Bronchial epithelial cell (primary cell): Measurements from ENCODE around the gene IL1R1. TPM values are rescaled to one million over a fixed set of nuclear protein-coding genes. Genes with fewer than 3 reads are reported as not detected.

Source experiments
- DNase-seq: peaks from one replicate; pipeline ENCODE4 v3.0.0-alpha.2; 2010; ENCODE audit warnings: low read depth
- FAIRE-seq: peaks from 2 replicates; lab custom pipeline; 2011; peaks lifted over from hg19 to GRCh38; lab: Jason Lieb, UNC
- H3K27me3 ChIP-seq: 2 replicates; pipeline ENCODE4 v1.5.1; 2011; ENCODE audit warnings: low read length; ENCODE audit not compliant: control insufficient read depth, insufficient read depth
- H3K36me3 ChIP-seq: 2 replicates; pipeline ENCODE4 v1.5.1; 2011; ENCODE audit warnings: low read length; ENCODE audit not compliant: control insufficient read depth, insufficient read depth
- H3K4me3 ChIP-seq: 2 replicates; pipeline ENCODE4 v1.5.1; 2011; ENCODE audit warnings: mild to moderate bottlenecking, low read depth, low read length, control low read depth
- CTCF ChIP-seq: IDR thresholded peaks from 2 replicates; pipeline ENCODE4 v1.5.1; 2011; ENCODE audit warnings: mild to moderate bottlenecking, moderate library complexity, low read length, control low read depth, inconsistent platforms; ENCODE audit not compliant: insufficient read depth, severe bottlenecking
- total RNA-seq: library from RNA; depleted of rRNA; stranded (reverse); fragments of >200 nt; gene quantifications from 2 replicates; pipeline ENCODE4 v1.2.1, GENCODE V29; 2014

The IL1R1 gene
- total RNA-seq, 1 donor from 2014 or later = 1.6 TPM

- H3K36me3 ChIP-seq = no peaks in the 10 kb centered on the region
- no peak for DNase-seq
- TF ChIP-seq CTCF = no peak
- FAIRE-seq = no peak
- no peak overlapping the region for H3K4me3 ChIP-seq
- H3K27me3 ChIP-seq = no peaks in the 10 kb centered on the region
Measured at GRCh38 chr2:102181376-102181775, 38.8 kb downstream of the IL1R1 start.

- no peaks in the 10 kb centered on the region for H3K27me3 ChIP-seq
- no peak overlapping the region for H3K4me3 ChIP-seq
- no peak for TF ChIP-seq CTCF
- FAIRE-seq (no peak), DNase-seq (no peak)
- H3K36me3 ChIP-seq = no peaks in the 10 kb centered on the region
Measured at GRCh38 chr2:102181919-102182635, 39.5 kb downstream of the IL1R1 start.

GRCh38 chr2:102184018-102184417 is 41.5 kb downstream of the IL1R1 start:
- no peaks in the 10 kb centered on the region for H3K36me3 ChIP-seq
- no peak for TF ChIP-seq CTCF
- H3K4me3 ChIP-seq = no peak overlapping the region
- FAIRE-seq (no peak), DNase-seq (no peak)
- no peaks in the 10 kb centered on the region for H3K27me3 ChIP-seq

- Histone ChIP-seq H3K4me3 (no peak overlapping the region), H3K27me3 (no peaks in the 10 kb centered on the region), H3K36me3 (no peaks in the 10 kb centered on the region)
- FAIRE-seq = no peak
- DNase-seq = no peak
- no peak for TF ChIP-seq CTCF
Measured at GRCh38 chr2:102184568-102184967, 42.0 kb downstream of the IL1R1 start.

- no peaks in the 10 kb centered on the region for H3K27me3 ChIP-seq
- peak; percentile 49 for TF ChIP-seq CTCF
- no peak overlapping the region for H3K4me3 ChIP-seq
- no peak for FAIRE-seq
- DNase-seq = no peak
- H3K36me3 ChIP-seq = no peaks in the 10 kb centered on the region
Measured at GRCh38 chr2:102185347-102185746, 42.8 kb downstream of the IL1R1 start.
